Ecto neural progenitor cell (in vitro differentiated cells): ENCODE results near the gene OR9G1.
"Not testable (repeated sequence)": the region's sequence is repeated elsewhere in the genome, so short reads cannot be mapped to it uniquely, and the experiment has no call there.

Source experiments
- DNase-seq: peaks from one replicate; pipeline ENCODE4 v3.0.0-alpha.2; 2018; ENCODE audit warnings: low spot score

OR9G1 gene

GRCh38 chr11:56698795-56699194, at the start of gene OR9G1:
TSS of gene OR9G1 (plus strand) at chr11:56699095. CDS start at chr11:56700388, 1,293 bp downstream.
- no peak for DNase-seq

GRCh38 chr11:56659755-56660154, 39.1 kb upstream of the OR9G1 start:
- no peak for DNase-seq

- no peak for DNase-seq
These were observed 35.5 kb upstream of the OR9G1 start, which contains the start of gene OR5AR1 for GRCh38 chr11:56663386-56663785. TSS of gene OR5AR1 (plus strand) at chr11:56663686. CDS start at chr11:56663686, 0 bp downstream.

- DNase-seq, result no peak
These were observed 27.9 kb upstream of the OR9G1 start for GRCh38 chr11:56670984-56671383.

- no peak for DNase-seq
These were observed 10.3 kb upstream of the OR9G1 start for GRCh38 chr11:56688554-56689100.

GRCh38 chr11:56691179-56691578, 7.7 kb upstream of the OR9G1 start:
- not testable (repeated sequence) for DNase-seq

GRCh38 chr11:56693428-56693827, 5.5 kb upstream of the OR9G1 start:
- no peak for DNase-seq

GRCh38 chr11:56700242-56700913, 1.5 kb downstream of the OR9G1 start:
- DNase-seq, result no peak

GRCh38 chr11:56700914-56701485, 2.1 kb downstream of the OR9G1 start:
- no peak for DNase-seq

- DNase-seq, result no peak
These were observed 7.0 kb downstream of the OR9G1 start for GRCh38 chr11:56705784-56706396.

GRCh38 chr11:56706486-56706885, 7.6 kb downstream of the OR9G1 start:
- no peak for DNase-seq

- no peak for DNase-seq
These were observed 15.3 kb downstream of the OR9G1 start for GRCh38 chr11:56714206-56714605.

- no peak for DNase-seq
These were observed 17.5 kb downstream of the OR9G1 start for GRCh38 chr11:56716379-56716854.

- DNase-seq, result no peak
These were observed 21.6 kb downstream of the OR9G1 start for GRCh38 chr11:56720513-56720912.

GRCh38 chr11:56740107-56740506, 41.2 kb downstream of the OR9G1 start:
- DNase-seq, result no peak

GRCh38 chr11:56740886-56741285, 42.0 kb downstream of the OR9G1 start:
- no peak for DNase-seq

GRCh38 chr11:56748597-56748996, 49.7 kb downstream of the OR9G1 start, which contains the start of gene OR9G4:
TSS of gene OR9G4 (minus strand) at chr11:56748697. CDS start at chr11:56743766, 4,931 bp downstream.
- DNase-seq, result no peak

GRCh38 chr11:56750190-56750589, 51.3 kb downstream of the OR9G1 start:
- DNase-seq, result no peak

- no peak for DNase-seq
These were observed 52.6 kb downstream of the OR9G1 start for GRCh38 chr11:56751480-56751879.
